ENCODE results near the gene CLDN18.

CLDN18 gene

DNA sequence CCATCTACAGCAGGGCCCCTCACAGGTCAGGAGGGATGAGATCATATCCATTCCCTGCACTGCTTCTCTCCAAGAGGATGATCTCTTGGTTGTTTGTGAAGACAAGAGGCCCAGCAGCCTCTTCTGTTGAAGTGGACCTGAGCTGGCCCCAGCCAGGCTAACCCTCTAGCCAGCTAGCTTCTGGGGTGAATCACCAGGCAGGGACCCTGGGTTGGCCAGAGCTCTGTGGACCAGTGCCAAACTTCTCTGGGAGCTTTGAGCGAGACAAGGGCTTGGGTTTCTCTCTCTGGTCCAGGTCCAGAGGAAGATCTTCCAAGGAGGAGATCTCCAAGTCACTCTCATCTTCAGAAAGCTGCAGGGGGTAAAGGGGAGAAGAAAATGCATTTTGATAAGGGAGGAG is 52.7 kb downstream of the CLDN18 start:
- no peak for DNase-seq (ENCODE audit: low read depth in 2 of 2)

DNA sequence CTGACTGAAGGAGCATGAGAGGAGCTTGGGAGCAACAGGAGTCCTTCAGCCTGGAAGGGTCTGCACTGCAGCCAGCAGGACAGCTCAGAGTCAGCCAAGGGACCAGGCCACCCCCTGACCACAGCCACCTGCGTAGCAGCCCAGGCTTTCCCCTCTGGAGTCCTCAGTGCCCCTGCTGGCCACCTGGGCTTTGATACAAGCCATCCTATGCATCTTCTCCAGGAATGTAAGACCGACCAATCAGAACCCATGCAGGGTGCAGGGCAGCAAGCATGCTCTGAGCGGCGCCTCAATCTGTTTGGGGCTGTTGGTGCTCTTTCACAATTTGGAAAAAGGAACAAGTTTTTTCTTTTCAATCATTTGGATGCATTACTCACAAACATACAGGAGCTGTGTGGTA is 53.5 kb downstream of the CLDN18 start:
- DNase-seq (ENCODE audit: low read depth in 2 of 2) = no peak

DNA sequence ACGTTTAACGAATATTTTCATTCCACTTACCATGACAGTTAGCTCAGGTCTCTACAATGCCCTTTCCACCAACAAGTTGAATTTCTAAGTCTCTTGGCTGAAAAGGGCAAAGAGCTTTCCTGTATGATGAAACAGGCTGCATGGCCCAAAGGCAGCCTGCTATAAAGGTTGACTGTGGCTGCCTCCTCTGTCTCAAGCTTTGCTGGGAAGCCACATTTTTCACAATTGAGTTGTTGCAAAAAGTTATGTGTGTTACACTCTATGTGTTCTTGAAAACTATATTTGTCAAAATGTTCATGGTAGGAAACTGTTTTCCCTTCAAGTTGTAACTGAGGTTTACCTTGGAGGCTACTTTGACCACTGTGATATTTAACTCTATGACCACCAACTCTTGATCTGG is 56.0 kb downstream of the CLDN18 start:
- DNase-seq (ENCODE audit: low read depth in 2 of 2) = no peak

DNA sequence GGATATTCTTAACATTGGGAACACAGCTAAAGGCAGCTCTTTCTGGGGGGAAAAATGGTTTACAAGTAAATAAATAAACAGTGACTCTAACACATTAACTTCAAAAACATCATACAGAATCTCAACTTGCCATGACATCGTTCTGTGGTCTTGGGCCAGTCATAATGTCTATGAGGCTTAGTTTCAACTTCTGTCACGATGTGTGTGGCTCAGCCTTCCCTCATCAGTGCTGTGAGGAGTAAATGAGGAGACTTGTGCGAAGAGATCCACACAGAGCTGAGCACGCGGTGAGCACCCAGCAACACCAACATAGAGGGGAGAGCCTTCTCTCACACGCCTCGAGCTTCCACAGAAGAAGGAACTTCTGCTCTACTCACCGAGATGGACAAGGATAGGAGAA is 56.4 kb downstream of the CLDN18 start:
- DNase-seq (ENCODE audit: low read depth in 2 of 2) = peak; percentile 31 to 35

DNA sequence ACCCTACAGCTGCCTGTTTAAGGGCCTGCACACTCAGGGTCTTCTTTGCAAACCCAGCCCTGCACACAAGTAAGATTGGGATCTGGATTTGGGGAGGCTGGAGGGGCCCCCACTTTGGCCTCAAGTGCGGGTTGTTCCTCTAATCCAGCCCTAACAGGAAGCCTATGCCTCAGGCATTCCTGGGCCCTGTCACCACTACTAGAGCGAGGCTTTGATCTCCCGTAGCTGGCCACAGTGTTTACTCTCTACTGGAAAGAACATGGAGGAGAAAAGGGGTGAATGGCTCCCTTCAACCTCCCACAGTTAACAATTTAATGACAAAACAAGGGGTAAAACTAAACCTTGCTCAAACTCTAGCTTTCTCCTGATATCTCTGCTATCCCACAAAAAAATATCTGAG is 57.0 kb downstream of the CLDN18 start:
- DNase-seq (ENCODE audit: low read depth in 2 of 2) = no peak

DNA sequence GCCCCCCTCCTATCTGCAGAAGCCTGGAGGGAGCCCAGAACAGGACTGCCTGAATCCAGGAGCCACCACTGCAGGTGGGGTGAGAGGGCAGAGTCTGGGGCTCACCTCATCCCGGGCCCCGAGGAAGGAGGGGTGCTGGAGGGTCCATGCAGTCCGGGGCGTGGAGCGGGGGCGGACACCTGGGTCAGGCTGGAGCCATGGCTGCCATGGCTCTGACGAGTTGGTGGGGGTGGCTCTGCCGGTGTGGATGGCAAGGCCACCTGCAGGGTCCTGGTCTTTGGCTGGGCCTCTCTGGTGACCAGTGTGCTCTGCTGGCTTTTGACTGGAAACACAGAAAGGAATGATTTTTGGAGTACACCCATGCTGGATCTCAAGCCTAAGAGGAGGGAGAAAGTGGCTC is 58.1 kb downstream of the CLDN18 start:
- DNase-seq (ENCODE audit: low read depth in 2 of 2) = no peak

DNA sequence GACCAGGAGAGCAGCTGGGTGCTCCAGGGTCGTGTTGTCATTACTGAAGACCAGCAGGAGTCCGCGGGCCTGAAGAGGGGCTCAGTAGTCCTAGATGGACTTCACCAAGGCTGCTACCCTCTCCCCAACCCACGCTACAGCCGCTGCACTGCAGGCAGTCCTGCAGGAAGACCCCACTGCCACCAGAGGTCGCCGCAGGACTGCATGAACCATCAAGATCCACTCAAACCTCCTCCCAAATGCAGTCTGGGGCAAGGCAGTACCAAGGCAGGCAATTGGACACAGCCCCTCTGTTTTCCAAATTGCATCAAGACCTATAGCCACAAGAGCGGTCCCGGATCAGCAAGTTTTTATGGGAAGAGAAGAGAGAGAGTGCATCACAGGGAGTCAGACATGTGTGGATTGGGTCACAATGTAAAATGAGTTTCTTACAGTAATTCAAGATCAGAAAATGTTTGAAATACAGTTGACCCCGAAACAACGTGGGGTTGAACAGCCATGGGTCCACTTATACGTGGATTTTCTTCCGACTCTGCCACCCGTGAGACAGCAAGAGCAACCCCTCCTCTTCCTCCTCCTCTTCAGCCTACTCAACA is 58.7 kb downstream of the CLDN18 start:
- DNase-seq (ENCODE audit: low read depth in 2 of 2) = peak; percentile 64 to 70

DNA sequence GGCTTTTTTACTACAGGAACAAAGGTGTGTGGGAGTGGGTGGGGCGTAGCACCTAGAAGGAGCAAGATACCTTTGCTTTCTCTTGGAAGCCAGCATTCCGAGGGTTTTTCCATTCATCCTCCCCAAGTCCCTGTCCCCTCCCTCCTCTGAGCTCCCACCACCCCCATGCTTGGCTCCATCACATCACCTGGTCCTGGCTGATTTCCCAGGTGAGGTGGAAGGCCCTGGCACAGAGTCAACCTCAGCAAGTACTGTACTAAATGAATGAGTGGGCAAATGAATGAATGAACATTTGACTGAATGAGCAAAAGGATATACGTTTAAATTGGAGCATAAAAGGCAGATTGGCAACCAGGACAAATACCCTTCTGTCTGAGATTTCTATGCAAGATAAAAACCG is 60.0 kb downstream of the CLDN18 start:
- no peak for DNase-seq (ENCODE audit: low read depth in 2 of 2)

DNA sequence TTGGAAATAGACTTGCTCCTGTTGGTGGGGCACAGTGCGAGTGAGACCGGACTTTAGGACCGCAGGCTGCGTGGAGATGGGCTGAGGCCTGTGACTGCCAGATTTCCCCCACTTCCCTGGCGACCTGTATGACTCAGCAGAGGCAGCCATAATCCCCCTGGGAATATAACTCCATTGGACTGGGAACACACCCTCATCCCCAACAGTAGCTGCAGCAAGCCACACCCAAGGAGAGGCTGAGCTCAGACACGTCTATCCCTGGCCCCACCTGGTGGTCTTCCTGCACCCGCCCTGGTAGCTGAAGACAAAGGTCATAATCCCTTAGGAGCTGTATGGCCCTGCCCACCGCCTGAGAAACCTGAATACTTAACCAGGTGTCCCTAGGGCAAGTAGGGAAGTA is 62.8 kb downstream of the CLDN18 start:
- DNase-seq (ENCODE audit: low read depth in 2 of 2) = no peak

DNA sequence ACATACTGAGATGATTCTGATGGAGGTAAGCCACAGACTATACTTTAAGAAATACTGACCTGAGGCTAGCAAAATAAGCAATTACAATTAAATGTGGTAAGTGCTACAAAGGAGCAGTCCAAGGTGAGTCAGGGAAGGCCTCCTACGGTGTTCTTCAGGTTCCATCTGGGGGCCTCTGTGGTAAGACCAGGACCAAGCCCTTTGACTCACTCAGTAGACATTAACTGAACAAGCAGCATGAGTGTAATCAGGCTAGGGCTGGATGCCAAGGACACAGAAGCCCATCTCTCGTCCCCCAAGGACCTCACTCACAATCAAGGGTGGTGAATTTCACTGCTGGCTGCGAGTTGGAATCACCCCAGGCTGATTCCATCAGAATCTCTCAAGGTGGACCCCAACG is 68.1 kb downstream of the CLDN18 start:
- no peak for DNase-seq (ENCODE audit: low read depth in 2 of 2)

DNA sequence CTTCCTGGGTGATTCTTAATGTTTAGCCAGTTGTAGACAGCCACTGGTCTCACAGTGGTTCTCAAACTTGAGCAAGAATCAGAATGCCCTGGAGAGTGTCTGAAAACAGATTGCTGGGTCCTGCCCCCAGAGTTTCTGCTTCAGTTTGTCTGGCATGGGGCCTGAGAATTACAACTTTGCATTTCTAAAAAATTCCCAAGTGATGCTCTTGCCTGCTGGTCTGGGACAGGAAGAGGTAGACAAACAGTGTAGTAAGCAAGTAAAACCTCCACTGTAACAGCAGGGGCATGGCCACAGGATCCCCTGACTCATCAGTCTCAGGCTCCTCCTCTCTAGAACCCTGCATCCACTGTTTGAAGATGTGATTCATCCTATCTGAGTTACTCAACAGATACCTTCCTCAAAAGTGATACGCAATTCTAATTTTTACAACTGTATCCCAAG is 69.0 kb downstream of the CLDN18 start:
- no peak for DNase-seq (ENCODE audit: low read depth in 2 of 2)

DNA sequence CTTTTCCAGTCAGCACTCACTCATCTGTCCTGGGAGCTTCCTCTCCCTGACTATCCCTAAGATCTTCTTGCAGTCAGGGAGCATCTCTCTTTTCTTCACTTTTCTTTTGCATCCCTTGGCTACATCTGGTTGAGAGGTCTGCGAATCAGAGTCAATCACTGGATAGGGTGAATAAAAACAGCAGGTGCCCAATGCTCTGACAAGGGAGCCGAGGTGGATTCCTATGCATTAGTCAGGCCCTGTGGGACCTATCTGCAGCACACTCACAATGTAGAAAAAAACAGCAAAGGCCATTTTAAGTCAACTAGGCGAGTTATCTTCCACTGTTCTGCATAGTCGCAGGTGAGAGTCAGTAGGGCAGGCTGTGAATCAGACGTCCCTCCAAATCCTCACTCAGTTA is 69.9 kb downstream of the CLDN18 start:
- no peak for DNase-seq (ENCODE audit: low read depth in 2 of 2)

DNA sequence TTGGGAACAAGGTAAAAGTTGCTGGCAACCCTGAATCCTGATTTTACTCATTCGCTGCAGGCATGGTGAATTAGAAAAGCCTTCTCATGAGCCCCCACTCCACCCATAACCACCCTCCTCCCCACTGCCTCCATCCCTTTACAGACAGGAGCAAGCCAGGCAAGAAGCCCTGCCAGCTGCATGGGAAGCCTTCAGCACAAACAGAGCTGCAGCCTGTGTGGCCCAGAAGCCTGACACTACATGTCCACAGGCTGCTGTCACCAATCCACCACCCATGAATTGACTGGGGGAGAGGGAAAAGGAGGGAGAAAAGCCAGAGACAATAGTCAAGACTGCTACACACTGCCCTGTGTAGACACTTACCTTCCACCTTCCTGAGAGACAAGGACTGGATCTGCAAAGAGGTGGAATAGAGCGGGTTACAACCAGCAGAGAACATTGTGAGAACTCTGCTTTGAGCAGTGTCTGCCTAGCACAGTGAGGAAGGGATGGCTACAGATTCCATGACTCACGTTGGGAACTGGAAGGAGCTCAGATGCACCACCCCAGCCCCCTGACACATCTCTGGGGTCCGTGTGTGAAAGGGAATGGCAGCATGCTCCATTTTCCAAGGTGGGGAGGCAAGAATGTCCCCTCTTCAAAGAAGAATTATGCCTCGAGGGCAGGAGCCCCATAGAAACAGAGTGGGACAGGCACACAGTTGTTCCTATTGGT is 71.6 kb downstream of the CLDN18 start:
- DNase-seq (ENCODE audit: low read depth in 2 of 2) = no peak

DNA sequence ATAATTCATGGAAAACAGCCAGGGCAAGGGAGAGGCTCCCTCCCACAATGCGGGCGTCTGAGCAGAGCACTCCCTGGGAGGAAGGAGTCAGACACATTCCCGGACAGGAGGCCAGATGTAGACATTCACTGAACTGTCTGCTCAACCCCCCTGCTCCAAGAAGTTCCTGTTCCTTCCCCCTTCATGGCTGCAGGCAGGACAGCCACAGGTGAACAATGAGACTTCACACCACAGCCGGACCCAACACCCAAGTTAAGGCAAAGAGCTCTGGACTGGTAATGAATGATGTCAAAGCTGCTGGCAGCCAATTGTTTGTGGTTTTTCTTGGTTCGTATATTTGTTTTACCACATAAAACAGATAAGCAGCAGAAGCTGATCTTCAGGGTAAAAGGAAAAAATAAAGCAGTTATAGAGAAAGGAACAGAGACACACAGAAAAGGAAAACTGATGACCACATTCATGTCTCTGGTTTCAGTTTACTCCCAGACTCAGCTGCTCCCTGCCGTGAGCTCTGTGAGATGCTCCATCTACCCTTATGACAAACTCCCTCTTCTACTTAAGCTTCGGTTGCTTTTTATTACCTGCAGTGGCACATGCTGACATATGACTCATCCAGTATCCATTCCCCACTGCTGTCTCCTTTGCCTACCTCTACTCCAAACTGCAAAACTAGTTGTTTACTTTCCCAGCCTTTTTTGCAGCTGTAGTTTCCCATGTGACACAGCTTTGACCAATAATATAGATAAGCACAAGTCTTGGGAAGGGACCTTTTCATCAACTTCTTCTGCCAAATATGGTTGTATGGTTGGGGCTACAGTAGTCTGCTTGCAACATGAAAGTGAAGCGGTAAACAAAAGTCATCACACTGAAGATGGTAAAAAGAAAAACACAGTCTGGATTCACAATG is 72.4 kb downstream of the CLDN18 start:
- no peak for DNase-seq (ENCODE audit: low read depth in 2 of 2)

DNA sequence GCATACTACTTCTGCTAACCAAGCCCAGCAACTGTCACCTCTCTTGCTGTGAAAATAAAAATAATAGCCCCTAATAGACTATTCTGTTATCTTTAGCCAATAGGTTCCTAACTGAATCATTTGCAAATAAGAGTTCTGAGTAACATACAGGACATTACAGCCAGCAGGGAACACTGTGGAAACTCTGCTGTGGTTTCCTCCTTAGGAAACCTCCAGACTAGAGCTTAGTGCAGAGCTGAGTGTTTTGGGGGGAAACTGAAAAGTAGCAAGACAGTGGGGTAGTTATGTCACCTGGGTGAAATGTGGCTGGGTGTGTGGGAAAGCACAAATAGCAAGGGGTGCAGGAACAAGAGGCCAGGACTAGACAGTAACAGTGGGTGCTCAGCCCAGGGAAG is 73.0 kb downstream of the CLDN18 start:
- DNase-seq (ENCODE audit: low read depth in 2 of 2) = no peak

All from stimulated activated CD4-positive, alpha-beta T cell treated with anti-CD3 and anti-CD28 coated beads, Interleukin-15, amount 100 ng/mL, for 48 hours (primary cell).